Upper lobe of left lung (tissue), 4 donors: ENCODE measurements around the gene PPIG.

Experiments
- CTCF ChIP-seq, 6 experiments: fragments of 450-650 bp in 4 of 6; fragments of 200-600 bp in 2 of 6; sonication (generic) in 2 of 6; IDR thresholded peaks; one replicate each; pipeline ENCODE4 v1.5.1; 2016 to 2019; ENCODE audit warnings: antibody characterized with exemption in 6 of 6
- EP300 ChIP-seq, 4 donors: sonication (generic); formaldehyde crosslinking; IDR thresholded peaks; one replicate each; pipeline ENCODE4 v1.5.1; 2017; ENCODE audit warnings: antibody characterized with exemption in 4 of 4, control low read depth in 2 of 4
- POLR2AphosphoS5 ChIP-seq, 2 donors: sonication (generic); formaldehyde crosslinking; IDR thresholded peaks; one replicate each; pipeline ENCODE4 v1.5.1; 2017; ENCODE audit warnings: antibody characterized with exemption in 2 of 2

- no peak for TF ChIP-seq CTCF (IDR thresholded peaks at IDR 0.05)
- no peak for TF ChIP-seq EP300 (IDR thresholded peaks at IDR 0.05)
- TF ChIP-seq POLR2AphosphoS5 (IDR thresholded peaks at IDR 0.05), result no peak
These were observed 36.4 kb downstream of the PPIG start for GRCh38 chr2:169620509-169620908.
